Thoracic aorta (tissue), 2 donors: Measurements from ENCODE around the gene OMP. TPM values are rescaled to one million over a fixed set of nuclear protein-coding genes. Genes with fewer than 3 reads are reported as not detected.
"Not testable (repeated sequence)": the region's sequence is repeated elsewhere in the genome, so short reads cannot be mapped to it uniquely, and the experiment has no call there.

Experiments used
- ATAC-seq: fragments of 150-250 bp; one replicate; pipeline ENCODE4 v1.8.0; 2017; ENCODE audit warnings: low read depth; ENCODE audit not compliant: insufficient number of reproducible peaks, low FRiP score
- DNase-seq: peaks from one replicate; pipeline ENCODE4 v3.0.0-alpha.2; 2020; ENCODE audit warnings: low spot score
- H3K27ac ChIP-seq, 2 donors: fragments of 200-600 bp; sonication (generic); 1 replicate in 1 of 2; 2 replicates in 1 of 2; pipeline ENCODE4 v1.5.1; 2016; ENCODE audit warnings: mild to moderate bottlenecking in 2 of 2, moderate library complexity in 2 of 2
- H3K27me3 ChIP-seq: fragments of 200-600 bp; sonication (generic); replicated peaks from 2 replicates; pipeline ENCODE4 v1.6.0; 2016; ENCODE audit warnings: mild to moderate bottlenecking; ENCODE audit not compliant: insufficient read depth
- H3K36me3 ChIP-seq: fragments of 200-600 bp; sonication (generic); one replicate; pipeline ENCODE4 v1.5.1; 2016
- H3K4me1 ChIP-seq, 2 donors: fragments of 200-600 bp; sonication (generic); 1 replicate in 1 of 2; 2 replicates in 1 of 2; pipeline versions ENCODE4 v1.5.1 to v1.6.0; 2016; ENCODE audit warnings: low read depth in 2 of 2, mild to moderate bottlenecking in 1 of 2; ENCODE audit not compliant: control insufficient read depth in 1 of 2
- H3K4me3 ChIP-seq: fragments of 200-600 bp; sonication (generic); 2 replicates; pipeline ENCODE4 v1.5.1; 2016; ENCODE audit warnings: mild to moderate bottlenecking
- H3K9me3 ChIP-seq: fragments of 200-600 bp; sonication (generic); 2 replicates; pipeline ENCODE4 v1.5.1; 2016
- CTCF ChIP-seq: fragments of 200-600 bp; sonication (generic); IDR thresholded peaks from one replicate; pipeline ENCODE4 v1.5.1; 2019; ENCODE audit warnings: antibody characterized with exemption
- total RNA-seq, 2 donors: library from RNA; depleted of rRNA; stranded (reverse); fragments of >200 nt; gene quantifications; one replicate each; pipeline versions ENCODE4 v1.1.0 to v1.2.3, GENCODE V29; 2016

The OMP gene
- total RNA-seq, 2 donors from 2014 or later = not detected

GRCh38 chr11:77095551-77096490 lies 6.8 kb upstream of the OMP start:
- H3K4me3 ChIP-seq = no peak overlapping the region
- no peaks in the 10 kb centered on the region for H3K4me1 ChIP-seq
- H3K27ac ChIP-seq = no peak overlapping the region
- no peaks in the 10 kb centered on the region for H3K9me3 ChIP-seq
- ATAC-seq (no peak), DNase-seq (no peak)
- H3K27me3 ChIP-seq = no peaks in the 10 kb centered on the region
- H3K36me3 ChIP-seq = no peaks in the 10 kb centered on the region
- TF ChIP-seq CTCF = no peak

- Histone ChIP-seq H3K36me3 (no peaks in the 10 kb centered on the region), H3K9me3 (no peaks in the 10 kb centered on the region), H3K4me3 (no peak overlapping the region), H3K27ac (no peak overlapping the region), H3K27me3 (no peaks in the 10 kb centered on the region), H3K4me1 (no peaks in the 10 kb centered on the region)
- DNase-seq = no peak
- no peak for TF ChIP-seq CTCF
- ATAC-seq = no peak
Measured at GRCh38 chr11:77096591-77097019, 6.0 kb upstream of the OMP start.

GRCh38 chr11:77097180-77097579 lies 5.5 kb upstream of the OMP start:
- H3K27ac ChIP-seq, ATAC-seq: not testable (repeated sequence)

GRCh38 chr11:77100166-77101042 lies 2.2 kb upstream of the OMP start:
- no peaks in the 10 kb centered on the region for H3K9me3 ChIP-seq
- H3K4me1 ChIP-seq = no peaks in the 10 kb centered on the region
- H3K4me3 ChIP-seq = no peak overlapping the region
- H3K27ac ChIP-seq = no peak overlapping the region
- no peaks in the 10 kb centered on the region for H3K27me3 ChIP-seq
- H3K36me3 ChIP-seq = no peaks in the 10 kb centered on the region
- no peak for TF ChIP-seq CTCF
- DNase-seq (no peak), ATAC-seq (no peak)

More at GRCh38 chr11:77097180-77097579, 5.5 kb upstream of the OMP start:
- not testable (repeated sequence) for DNase-seq, H3K9me3 ChIP-seq, H3K4me3 ChIP-seq, H3K36me3 ChIP-seq, H3K27me3 ChIP-seq, H3K4me1 ChIP-seq

- H3K27me3 ChIP-seq = no peaks in the 10 kb centered on the region
- ATAC-seq (no peak), DNase-seq (no peak)
- no peak overlapping the region for H3K27ac ChIP-seq
- no peak for TF ChIP-seq CTCF
- no peaks in the 10 kb centered on the region for H3K9me3 ChIP-seq
- no peaks in the 10 kb centered on the region for H3K36me3 ChIP-seq
- no peak overlapping the region for H3K4me3 ChIP-seq
- no peaks in the 10 kb centered on the region for H3K4me1 ChIP-seq
Measured at GRCh38 chr11:77101043-77101537, 1.6 kb upstream of the OMP start.
